HFFc6 (cell line): ENCODE results near the gene BET1L. TPM values are rescaled to one million over a fixed set of nuclear protein-coding genes. Genes with fewer than 3 reads are reported as not detected.

ENCODE experiments used
- DNase-seq: peaks from one replicate; pipeline ENCODE4 v3.0.0-alpha.2; 2018
- H3K27ac Mint-ChIP-seq: 2 replicates; pipeline ENCODE4 v1.8.0; 2020; ENCODE audit warnings: mild to moderate bottlenecking, mixed read lengths
- H3K27me3 Mint-ChIP-seq: 2 replicates; pipeline ENCODE4 v1.8.0; 2021; ENCODE audit warnings: mild to moderate bottlenecking, moderate library complexity, mixed read lengths; ENCODE audit not compliant: insufficient read depth
- H3K36me3 Mint-ChIP-seq: 2 replicates; pipeline ENCODE4 v1.8.0; 2021; ENCODE audit warnings: low read depth, mixed read lengths
- H3K4me1 Mint-ChIP-seq: 2 replicates; pipeline ENCODE4 v1.8.0; 2020; ENCODE audit warnings: low read depth, mixed read lengths
- H3K4me3 Mint-ChIP-seq: 2 replicates; pipeline ENCODE4 v1.8.0; 2020; ENCODE audit warnings: mild to moderate bottlenecking, moderate library complexity, mixed read lengths
- H3K9me3 Mint-ChIP-seq: 2 replicates; pipeline ENCODE4 v1.8.0; 2020; ENCODE audit warnings: mild to moderate bottlenecking, mixed read lengths
- CTCF ChIP-seq: fragments of 200-600 bp; sonication (generic); IDR thresholded peaks from 2 replicates; pipeline ENCODE4 v1.5.0; 2021; ENCODE audit warnings: antibody characterized with exemption, mild to moderate bottlenecking
- total RNA-seq, 6 experiments: library from RNA; stranded (reverse); fragmentation: NEBNext Ultra II Directional; extraction: Animal tissue kit (Norgen Biotek cat#: 25700); gene quantifications; 2 replicates in 1 of 6; 3 replicates in 5 of 6; pipeline ENCODE4 v1.2.3, GENCODE V29; 2021

BET1L gene
- total RNA-seq, 6 experiments from 2014 or later, result 63.5 to 76.9 (median 67.2) TPM

- Mint-ChIP-seq H3K27ac (peak overlapping the region; percentile 100), H3K27me3 (peaks cover 7% of the 10 kb centered on the region), H3K9me3 (no peaks in the 10 kb centered on the region), H3K36me3 (peaks cover 32% of the 10 kb centered on the region), H3K4me3 (peak overlapping the region; percentile 100), H3K4me1 (peaks cover 28% of the 10 kb centered on the region)
- DNase-seq, result no peak
- TF ChIP-seq CTCF, result no peak
Observed at GRCh38 chr11:208917-209260, 1.7 kb upstream of the BET1L start.

- DNase-seq, result peak; percentile 56
- no peaks in the 10 kb centered on the region for H3K9me3 Mint-ChIP-seq
- H3K27me3 Mint-ChIP-seq, result peaks cover 8% of the 10 kb centered on the region
Observed at GRCh38 chr11:208181-208916, 1.1 kb upstream of the BET1L start.

DNA sequence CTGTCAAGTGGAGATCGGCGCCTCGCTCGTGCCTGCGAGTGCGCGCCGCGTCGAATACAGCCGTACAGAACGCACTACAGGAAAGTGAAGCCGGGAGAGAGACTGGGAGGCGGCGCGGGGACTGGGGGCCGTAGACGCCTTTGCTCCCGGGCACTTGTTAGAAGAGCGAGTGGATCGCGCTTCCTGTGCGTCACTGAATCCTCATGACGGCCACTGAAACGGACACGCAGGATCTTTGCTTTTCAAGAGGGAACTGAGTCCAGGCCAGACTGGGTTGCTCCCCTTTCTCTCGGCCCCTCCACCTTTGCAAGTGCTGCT, 623 bp upstream of the BET1L start:
- peaks cover 35% of the 10 kb centered on the region for H3K36me3 Mint-ChIP-seq
- peaks cover 32% of the 10 kb centered on the region for H3K4me1 Mint-ChIP-seq
- H3K9me3 Mint-ChIP-seq, result no peaks in the 10 kb centered on the region
- no peak for TF ChIP-seq CTCF
- peak overlapping the region; percentile 100 for H3K4me3 Mint-ChIP-seq
- peak; percentile 57 for DNase-seq
- peaks cover 11% of the 10 kb centered on the region for H3K27me3 Mint-ChIP-seq
- H3K27ac Mint-ChIP-seq, result peak overlapping the region; percentile 100

More at GRCh38 chr11:208181-208916, 1.1 kb upstream of the BET1L start:
- peaks cover 32% of the 10 kb centered on the region for H3K4me1 Mint-ChIP-seq
- H3K27ac Mint-ChIP-seq, result peak overlapping the region; percentile 100
- peak overlapping the region; percentile 100 for H3K4me3 Mint-ChIP-seq
- peaks cover 33% of the 10 kb centered on the region for H3K36me3 Mint-ChIP-seq
- no peak for TF ChIP-seq CTCF

DNA sequence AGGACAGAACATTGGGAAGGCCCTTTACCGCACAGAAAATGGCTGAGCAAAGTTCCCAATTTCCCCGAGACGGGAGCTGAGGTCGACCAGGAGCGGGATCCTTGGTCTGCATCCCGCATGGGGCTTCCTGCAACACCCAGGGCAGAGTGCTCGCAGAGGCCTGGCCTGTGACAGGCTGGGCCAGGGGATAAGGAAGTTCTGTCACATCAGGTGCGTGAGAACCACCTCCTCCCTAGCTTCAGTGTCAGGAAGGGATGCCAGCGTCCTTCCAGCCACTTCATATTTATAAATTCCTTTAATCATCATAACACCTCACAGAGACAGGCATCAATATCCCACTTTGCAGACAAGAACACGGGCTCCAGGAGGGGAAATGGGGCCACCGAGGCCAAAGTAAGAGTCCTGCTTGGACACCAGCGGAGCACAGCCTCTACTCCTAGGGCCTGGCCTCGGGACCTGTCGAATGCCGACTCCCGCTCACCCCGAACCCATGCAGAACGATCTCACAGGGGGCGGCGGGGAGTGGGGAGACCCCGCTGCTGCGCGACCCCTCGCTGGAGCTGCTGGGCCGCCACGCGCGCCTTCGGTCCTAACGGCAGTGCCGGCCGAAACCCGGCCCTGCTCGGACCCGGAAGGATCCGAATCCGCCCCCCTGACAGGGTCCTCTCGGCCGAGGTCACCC, 532 bp downstream of the BET1L start:
- Mint-ChIP-seq H3K27me3 (peaks cover 11% of the 10 kb centered on the region), H3K27ac (peak overlapping the region; percentile 100), H3K9me3 (no peaks in the 10 kb centered on the region), H3K4me3 (peak overlapping the region; percentile 100), H3K4me1 (peaks cover 27% of the 10 kb centered on the region), H3K36me3 (peaks cover 35% of the 10 kb centered on the region)
- no peak for DNase-seq
- TF ChIP-seq CTCF, result no peak

DNA sequence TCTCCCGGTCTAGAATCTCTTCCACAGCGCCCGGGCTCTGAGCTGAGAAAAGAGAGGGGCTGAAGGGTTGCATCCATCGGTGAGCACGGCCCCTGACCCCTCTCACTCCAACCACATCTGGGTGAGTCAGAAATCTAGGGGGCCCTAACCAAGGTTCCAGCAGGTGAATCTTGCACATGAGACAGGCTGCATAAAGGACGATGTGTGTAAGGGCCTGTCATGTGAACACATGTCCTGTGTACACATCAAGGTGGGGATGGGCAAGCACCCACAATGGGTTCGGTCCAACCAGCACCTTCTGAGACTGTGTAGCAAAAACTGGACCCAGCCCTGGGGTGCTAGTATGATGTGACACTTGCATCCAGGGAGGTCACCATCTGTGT, 1.2 kb downstream of the BET1L start:
- no peaks in the 10 kb centered on the region for H3K9me3 Mint-ChIP-seq
- no peak for TF ChIP-seq CTCF
- H3K36me3 Mint-ChIP-seq, result peaks cover 31% of the 10 kb centered on the region
- peaks cover 11% of the 10 kb centered on the region for H3K27me3 Mint-ChIP-seq
- H3K4me1 Mint-ChIP-seq, result peaks cover 20% of the 10 kb centered on the region
- H3K4me3 Mint-ChIP-seq, result peak overlapping the region; percentile 100
- no peak for DNase-seq
- peak overlapping the region; percentile 100 for H3K27ac Mint-ChIP-seq
